GM19438 (cell line): ENCODE results near the gene HEMK1.

Source experiments
- ATAC-seq: cut with Tn5 transposase; IDR thresholded peaks from one replicate; pipeline ENCODE4 v1.9.1; 2021; ENCODE audit warnings: low read depth; ENCODE audit not compliant: unreplicated experiment

HEMK1 gene

DNA sequence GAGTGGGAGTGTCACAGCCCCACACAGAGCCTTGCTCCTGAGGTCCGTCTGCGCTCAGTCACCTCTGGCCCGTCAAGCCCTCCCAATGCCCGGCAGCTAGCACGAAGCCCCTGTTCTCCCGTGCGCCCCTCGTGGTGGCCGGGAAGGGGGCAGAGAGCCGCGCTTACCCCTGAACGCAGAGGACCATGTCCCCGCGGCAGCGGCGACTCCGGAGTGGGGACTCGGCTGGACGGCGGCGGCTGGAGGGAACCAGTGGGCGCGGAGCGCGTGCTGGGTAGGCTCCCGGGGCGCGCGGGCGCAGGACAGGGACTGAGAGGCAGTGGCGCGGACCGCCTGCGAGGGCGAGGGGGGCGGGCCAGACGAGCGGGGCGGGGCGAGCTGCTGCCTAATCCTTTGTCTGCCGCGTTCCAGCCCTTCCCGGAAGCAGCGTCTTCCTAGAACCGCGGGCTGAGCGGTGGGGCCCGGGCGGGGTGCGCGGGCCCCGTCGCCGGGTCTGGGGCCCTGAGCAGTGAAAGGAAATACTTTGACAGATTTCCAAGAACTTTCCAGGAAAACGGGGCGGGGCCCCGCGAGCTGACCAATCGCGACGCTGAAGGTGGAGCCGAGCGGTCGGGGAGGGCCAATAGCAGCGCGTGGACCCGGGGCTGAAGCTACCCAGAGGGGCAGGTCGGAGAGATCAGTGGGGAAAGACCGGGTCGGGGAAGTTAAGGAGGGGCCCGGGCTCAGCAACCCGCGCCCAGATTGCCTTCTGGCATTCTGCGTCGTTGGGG is 42.3 kb downstream of the HEMK1 start, which contains the start of gene CISH:
CISH (minus strand) TSS at position 311 of the 770 bp plus-strand sequence; CDS start at position 187, 124 bp downstream.
- peak; percentile 67 for ATAC-seq

DNA sequence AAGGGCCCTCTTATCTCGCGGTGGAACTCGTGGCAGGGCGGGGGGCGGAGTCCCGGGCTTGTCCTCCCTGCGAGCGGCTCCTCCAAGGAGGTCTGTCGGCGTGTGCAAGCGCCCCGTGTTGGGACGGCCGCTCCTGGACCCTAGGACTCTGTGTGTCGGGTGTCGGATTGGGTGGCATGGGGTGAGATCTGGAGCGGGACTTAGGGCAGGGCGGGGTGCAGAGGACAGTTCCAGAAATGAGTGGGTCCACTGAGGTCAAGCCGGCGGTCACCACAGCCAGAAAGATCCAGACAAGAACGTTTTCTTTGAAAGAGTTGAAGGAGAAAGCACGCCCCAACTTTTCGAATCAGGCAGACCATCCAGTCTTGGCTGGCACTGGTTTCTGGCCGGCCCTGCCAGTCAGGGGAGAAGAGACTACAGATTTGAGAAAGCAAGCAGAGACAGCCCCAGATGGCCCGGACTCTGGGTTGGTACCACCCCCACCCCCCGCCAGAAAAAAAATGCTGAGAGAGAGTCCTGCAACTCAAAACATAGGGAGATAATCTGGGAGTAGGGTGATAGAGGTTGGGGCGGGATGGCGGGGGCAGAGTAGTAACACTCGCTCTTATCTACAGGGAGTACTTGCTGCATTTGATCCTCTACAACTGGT is 43.0 kb downstream of the HEMK1 start:
- peak; percentile 7 for ATAC-seq

DNA sequence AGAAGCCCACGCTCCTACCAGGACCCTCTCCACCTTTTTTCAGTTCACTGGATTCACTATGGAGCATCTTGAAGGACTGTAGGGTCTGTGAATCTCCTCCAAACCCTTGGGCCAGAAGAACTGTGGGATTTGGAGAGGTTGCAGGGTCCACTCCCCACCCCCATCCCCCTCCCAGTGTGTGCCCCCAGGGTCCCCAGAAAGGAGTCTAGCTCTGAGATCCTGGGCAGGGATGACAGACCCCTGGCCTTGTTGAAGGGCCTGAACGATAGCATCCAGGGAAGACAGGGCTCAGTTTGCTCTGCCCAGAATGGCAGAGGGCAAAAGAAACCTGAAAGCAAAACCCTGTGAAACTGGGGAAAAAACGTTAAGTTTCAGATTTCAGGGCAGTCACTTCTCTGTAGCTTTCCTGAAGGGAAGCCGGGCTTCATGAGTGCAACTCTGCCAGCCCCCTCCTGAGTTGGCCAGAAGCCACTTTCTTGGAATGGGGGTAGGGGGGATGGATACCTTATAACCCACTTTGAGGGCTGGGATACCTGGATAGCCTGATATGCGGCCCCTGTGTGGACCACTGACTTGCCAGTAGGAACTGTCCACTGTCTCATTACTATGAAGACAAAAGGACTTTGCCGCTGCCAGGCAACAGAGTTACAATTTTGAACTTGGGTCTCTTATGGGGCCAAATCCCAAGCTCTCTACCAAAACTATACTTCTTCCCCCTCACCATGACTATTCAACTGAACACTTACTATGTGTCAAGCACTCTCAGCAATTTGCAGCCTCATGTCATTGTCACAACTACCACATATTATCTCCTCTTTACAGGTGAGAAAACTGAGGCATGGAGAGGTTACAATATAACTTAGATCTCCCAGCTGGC is 43.9 kb downstream of the HEMK1 start:
- no peak for ATAC-seq

DNA sequence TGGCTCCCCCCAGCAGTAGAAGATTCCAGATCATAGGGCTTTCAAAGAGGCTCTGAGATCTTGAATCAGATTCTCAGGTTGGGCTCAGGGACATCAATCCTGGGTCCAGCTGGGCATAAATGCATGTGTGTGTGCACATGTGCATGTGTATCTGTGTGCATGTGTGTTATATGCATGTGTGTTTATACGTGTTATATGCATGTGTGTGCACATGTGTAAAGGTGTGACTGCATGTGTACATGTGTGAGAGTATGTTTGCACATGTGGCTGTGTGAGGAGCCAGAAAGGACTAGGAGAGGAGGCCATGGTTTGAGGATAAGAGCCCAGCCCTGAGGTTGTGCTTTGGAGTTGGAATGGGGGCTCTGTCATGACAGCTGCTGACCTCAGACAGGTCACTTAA is 45.9 kb downstream of the HEMK1 start:
- no peak for ATAC-seq

DNA sequence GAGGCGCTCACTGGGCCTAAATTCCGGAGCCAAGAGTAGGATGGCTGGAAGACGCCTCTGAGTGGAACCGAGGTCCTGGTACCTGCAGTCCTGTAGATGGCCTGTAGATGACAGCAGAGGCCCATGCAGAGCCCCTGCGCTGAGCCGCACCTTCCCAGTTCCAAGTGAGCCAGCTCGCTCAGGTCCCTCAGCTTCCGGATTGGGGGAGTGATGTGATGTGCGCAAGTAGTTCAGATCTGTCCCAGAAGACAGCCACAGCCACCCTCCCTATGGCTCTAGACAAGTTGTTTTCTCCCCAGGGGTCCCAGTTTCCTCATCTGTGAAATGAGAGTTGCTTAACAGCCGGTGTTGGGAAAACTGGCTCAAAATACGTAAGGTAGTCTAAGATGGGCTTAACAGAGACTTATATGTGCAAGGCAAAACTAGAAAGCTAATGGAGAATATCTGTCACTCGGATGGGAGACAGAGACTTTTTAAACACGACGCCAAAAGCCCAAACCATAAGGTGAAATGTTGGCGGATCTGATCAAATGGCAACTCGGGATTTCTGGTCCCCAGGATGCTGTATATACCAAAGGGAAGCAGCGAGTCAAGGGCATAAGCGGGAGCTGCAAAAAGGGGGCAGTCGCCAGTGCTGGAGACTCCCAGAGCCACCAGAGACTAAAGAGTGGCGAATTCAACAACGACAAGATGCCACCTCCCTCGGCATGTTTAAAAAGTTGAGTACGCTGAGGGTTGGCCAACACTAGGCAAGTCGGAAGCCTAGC is 46.9 kb downstream of the HEMK1 start:
- peak; percentile 30 for ATAC-seq

DNA sequence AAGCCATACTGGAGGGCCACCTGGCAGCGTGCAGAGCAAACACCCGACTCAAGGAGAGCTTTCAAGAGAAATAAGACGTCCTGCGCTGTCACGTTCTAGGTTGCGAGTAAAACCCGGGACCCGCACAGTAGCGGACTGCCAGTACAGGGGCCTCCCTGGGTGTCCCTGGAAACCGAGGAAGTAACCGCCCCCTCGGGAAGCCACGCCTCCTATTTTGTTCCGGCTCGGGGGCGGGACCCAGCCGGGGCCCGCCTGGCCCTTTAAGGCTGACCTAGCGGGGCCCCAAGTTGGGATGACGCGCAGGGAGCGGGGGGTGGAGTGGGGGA is 47.4 kb downstream of the HEMK1 start:
- ATAC-seq = peak; percentile 58

DNA sequence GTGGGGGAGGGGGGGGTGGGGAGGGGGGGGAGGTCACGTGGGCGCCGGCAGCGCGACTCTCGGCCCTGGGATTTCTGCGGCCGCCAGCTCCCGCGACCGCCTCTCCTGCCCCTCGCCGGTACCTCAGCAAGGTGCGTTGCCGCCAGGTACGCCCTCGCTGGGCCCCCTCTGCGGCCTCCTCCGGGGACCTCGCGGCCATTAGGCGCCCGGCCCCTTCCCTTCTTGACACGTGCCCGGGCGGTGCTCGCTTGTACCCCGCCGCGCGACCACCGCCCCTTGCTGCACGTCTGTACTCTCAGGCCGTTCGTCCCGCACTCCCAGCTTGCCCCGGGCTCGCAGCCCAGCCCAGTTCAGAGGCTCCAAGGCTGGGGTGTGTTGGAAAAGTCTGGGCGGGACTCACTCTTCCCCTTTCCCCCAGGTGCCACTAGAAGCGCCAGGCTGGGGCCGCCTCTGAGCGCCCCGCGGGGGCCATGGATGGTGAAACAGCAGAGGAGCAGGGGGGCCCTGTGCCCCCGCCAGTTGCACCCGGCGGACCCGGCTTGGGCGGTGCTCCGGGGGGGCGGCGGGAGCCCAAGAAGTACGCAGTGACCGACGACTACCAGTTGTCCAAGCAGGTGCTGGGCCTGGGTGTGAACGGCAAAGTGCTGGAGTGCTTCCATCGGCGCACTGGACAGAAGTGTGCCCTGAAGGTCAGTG is 47.9 kb downstream of the HEMK1 start, which contains the start of gene MAPKAPK3:
MAPKAPK3 (plus strand) TSS at position 56 of the 696 bp plus-strand sequence; CDS start at position 471, 415 bp downstream.
- ATAC-seq = peak; percentile 24

DNA sequence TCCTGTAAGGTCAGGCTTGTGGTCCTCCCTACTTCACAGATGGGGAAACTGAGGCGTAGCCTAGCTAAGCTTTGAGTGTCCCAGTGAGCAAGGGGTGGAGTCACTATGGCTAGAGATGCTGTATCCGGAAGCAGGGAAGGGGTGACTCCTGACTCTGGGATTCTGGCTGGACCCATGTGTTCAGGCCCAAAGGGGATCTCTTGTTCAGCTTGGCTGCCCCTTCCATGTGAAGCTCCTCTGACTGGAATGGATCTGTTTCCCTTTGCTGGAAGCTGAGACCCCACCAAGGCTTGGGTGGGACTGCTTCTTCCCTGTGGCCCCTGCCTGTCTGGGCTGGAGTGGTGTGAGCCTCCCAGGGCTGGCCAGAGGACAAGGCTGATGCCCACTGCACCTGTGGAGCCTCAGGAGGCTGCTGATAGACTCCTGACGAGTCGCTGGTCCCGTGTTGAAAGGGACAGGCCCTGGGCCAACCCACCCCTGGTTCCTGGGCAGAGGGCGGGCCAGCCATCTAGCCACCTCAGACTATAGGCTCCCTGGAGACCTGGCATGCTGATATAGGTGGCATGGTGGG is 48.7 kb downstream of the HEMK1 start:
- no peak for ATAC-seq

DNA sequence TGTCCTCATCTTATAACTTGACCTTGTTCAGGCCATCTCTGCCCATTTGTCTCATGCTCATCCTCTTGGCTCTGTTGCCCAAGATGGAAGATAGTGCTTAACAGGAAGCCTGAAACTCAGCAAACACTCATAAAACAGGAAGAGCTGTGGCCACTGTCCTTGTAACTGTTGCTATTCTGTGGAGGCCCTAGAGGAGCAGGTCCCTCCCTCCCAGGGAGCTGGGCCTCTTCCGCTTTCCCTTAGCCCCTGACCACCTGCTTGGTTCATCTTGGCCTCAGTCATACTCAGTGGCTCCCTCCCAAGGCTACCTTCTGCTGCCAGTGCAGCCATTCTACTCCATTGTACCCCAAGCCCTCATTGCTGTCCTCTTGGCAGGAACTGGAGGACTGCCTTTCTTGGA is 51.1 kb downstream of the HEMK1 start:
- ATAC-seq = no peak

DNA sequence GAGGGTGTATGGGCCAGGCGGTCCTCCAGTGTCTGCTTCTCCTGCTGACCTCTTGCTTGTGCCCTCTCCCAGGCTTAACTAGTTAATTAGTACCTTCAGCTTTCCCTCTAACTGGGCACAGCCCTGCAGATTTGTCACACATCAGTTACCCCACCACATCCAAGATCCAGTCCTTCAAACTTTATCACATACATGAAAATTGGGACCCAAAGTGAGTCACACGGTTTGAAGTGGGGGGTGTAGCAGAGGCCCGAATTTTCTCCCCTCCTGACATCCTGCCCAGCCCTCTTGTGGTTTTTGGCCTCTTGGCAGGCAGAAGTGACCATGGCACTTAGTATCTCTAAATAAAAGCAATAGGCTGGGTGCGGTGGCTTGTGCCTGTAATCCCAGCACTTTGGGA is 51.5 kb downstream of the HEMK1 start:
- ATAC-seq = no peak

DNA sequence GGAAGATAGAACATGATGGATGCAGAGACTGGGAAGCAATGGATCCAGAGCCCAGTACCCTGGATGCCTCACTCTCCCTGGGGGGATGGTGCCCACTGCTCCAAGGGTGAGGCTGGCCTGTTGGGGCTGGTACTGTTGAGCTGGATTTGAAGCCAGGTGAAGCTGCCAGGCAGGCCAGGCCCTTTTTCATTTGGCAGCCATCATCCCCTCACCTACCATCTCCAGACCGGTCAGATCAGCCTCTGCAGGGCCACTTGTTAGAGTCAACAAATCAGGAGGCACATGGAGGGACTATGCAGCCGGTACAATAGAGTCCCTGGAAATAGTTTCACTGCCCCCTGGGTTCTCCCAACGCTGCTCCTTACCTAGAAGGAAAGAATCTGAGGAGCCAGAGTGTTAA is 53.6 kb downstream of the HEMK1 start:
- no peak for ATAC-seq

DNA sequence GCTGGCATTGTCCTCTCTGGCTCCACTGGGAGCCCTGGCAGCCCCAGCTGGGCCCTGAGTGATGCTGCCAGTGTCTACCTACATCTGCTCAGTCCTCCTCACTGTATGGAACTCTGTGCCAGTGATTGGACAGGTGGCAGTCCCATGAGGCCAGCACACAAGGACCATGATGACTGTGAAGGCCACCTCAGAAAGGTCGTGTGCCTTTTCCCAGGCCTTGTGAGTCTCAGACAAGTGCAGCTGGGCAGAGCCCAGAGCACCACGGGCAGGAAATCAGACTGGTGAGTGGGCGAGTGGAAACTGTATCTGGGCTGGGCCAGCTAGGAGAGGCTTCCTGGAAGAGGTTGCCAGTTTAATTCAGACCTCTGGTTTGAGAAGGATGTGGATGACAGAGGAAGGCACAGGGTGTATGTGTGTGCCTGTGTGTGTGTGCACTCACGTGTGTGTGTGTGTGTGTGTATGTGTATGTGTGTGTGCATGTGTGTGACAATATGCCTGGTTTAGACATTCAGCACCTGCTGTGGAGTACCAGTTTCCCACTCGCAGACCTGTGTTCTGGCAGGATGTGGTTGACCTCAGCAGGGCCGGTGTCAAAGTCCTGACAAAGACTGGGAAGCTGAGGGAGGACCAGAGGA is 54.6 kb downstream of the HEMK1 start:
- ATAC-seq = no peak

DNA sequence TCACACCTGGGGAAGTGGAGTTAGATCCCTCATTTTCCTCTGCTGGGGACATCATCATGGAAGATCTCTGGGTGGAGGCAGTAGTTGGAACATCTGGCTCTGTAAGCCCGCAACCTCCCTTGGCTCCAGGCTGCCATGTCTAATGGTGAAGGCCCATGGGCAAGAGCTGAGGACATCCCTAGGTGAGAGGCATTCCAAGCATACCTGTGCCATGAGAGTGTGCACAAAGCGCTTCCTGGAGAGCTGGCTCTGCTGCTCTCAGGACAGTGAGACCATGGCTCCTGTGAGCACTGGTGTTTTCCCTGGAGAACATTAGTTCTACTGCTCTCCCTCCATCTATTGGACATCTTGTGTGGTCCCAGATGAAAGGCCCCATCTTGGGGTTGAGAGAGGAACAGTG is 55.3 kb downstream of the HEMK1 start:
- ATAC-seq = no peak

DNA sequence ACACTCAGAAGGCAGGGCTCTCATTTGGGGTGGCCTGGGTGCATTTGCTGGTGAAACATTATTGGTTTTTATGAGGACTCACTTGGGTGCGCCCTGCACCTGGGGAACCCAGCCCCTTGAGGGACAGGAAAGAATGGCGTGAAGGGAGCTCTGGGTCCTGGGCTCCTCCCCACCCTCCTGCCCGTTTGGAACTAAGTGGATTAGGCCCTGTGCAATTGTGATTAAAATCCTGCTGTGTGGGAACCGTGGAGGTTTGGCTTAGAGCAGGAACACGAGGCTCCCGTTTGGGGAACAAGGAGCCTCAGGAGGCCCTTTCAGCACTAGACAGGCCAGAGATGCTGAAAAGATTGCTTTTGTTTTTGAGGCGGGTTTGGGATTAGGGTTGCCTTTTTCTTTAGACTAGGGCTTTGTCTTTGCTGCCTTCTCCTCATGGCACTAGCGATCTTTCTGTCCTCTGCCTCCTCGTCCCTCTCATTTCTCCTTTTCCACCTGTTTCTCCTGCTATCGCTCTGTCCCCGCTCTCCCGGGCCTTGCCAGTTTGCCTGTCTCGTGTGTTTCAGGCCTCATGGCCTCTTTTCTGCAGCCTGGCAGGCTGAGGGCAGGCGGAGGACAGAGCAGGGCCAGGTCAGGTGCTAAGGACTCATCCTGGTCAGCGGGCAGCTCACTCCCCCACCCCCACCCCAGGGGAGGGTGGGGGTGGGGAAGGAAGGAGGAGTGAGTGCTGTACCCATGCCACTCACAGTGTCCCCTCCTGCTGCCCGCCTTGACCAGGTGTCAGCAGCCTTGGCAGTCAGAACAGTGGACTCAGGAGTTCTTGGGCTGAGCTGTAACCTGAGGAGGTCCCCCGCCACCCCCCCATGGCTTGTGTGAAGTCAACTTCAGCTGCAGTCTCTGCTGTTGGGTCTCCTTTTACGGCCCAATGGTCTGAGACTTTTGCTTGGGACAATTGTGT is 56.2 kb downstream of the HEMK1 start:
- ATAC-seq = no peak

DNA sequence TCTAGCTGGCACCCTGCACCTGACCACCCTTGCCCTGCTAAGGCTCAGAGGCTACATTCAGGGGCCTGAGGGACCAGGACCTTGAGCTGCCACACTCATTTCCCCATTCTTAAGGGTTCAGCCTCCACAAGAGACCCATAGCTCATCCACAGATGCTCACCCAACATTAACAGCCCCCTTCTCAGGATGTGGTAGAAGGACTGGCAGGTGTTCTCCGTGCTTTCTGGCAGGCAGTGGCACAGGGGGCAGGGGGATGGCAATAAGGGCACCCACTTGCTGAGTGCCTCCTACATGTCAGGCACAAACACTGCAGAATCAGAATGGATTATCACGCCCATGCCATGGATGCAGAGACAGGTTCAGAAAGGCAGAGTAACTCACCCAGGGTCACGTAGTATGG is 57.1 kb downstream of the HEMK1 start:
- ATAC-seq = no peak

DNA sequence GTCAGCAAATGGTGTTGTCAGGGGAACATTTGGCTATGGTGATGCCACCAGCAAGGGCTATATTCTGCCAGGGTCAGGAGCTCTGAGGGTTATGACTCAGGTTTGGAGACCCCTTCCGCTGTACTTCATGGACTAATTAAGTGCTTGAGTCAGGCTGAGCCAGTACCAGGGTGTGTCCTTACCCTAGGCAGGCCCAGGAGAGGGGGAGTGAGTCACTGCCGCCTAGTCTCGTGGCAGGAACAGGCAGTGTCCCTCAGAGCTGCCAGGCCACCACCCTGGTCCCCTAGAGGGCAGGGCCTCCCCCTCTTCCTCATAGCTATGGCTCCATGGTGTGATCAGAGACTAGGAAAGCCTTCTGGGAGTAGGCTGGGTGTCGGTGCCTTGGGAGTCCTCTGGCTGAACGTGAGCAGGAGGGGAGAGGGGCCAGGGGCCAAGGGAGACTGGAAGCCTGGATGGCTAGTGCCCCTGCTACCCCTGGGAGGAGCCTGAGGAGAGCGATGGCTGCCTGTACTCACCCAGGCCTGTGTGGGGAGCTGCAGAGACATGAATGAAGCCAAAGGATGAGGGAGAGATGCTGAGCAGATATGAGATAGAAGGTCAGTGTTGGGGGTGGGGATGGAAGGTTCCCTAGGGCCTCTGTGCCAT is 58.2 kb downstream of the HEMK1 start:
- ATAC-seq = no peak

DNA sequence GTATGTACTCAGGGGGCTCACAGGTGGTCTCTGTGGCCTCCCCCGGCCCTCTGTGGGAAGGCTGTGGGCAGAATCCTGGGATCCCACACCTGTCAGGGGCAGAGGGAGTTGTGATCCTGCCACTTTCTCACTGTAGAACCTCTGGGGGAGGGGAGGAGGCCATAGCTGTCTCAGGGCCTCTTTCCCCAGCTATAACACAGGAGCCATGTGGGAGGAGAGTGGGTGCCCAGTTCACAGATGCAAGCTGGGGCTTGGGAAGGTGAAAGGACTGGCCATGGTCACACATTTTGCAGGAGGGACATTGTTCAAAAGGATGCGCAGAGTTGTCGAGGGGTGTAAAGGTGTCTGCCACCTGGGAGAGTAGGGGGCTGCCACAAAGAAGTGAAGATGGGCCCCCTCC is 59.3 kb downstream of the HEMK1 start:
- ATAC-seq = no peak

DNA sequence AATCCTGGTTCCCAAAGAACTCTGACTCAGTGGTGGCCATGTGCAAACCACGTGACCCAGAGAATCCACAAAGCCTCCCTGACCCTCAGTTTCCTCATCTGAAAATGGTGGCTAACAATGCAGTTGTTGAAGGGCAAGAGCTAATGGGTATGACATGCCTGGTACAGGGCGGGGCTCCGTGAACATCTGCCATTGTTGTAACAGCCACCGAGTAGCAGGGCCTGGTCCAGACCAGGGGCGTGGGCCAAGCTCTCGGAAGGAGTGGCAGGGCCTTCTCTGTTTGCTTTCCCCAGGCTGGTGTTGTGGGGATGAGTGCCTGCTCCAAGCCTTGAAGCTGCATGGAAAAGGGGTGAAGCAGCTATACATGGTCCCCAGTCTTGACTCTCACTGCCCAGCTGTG is 61.1 kb downstream of the HEMK1 start:
- ATAC-seq = no peak
